ENCODE results near the gene KCNH8. TPM values are rescaled to one million over a fixed set of nuclear protein-coding genes. Genes with fewer than 3 reads are reported as not detected.

KCNH8 gene
- total RNA-seq, 1 experiment from 2014 or later = 3.7 TPM

- TF ChIP-seq CTCF (conservative IDR thresholded peaks at IDR 0.05) = no peak
- no peak for DNase-seq
These were observed 122.2 kb downstream of the KCNH8 start for GRCh38 chr3:19270481-19270880.

More at GRCh38 chr3:19270481-19270880, 122.2 kb downstream of the KCNH8 start:
- no peak overlapping the region for H3K14ac ChIP-seq (ENCODE audit: insufficient read depth, low read length)
- H3K4me1 Mint-ChIP-seq = peaks cover 46 to 57% of the 10 kb centered on the region in 2 experiments
- H3K56ac ChIP-seq (ENCODE audit: insufficient read length, low read depth, low read length) = no peak overlapping the region
- no peak overlapping the region for H3T11ph ChIP-seq (ENCODE audit: low read length)
- no peak overlapping the region for H2BK20ac ChIP-seq (ENCODE audit: low read depth, low read length, poor library complexity, severe bottlenecking)
- no peak overlapping the region for H2BK15ac ChIP-seq (ENCODE audit: low read depth, low read length)
- no peak overlapping the region for H4K91ac ChIP-seq (ENCODE audit: insufficient read length, low read depth, low read length)
- no peak overlapping the region for H4K5ac ChIP-seq (ENCODE audit: insufficient read length, low read depth, low read length)
- H3K4me2 ChIP-seq (ENCODE audit: insufficient read depth, insufficient read length, low read length) = no peak overlapping the region
- H3K18ac ChIP-seq (ENCODE audit: insufficient read length, low read depth, low read length) = no peak overlapping the region
- whole genome bisulfite sequencing (ENCODE audit: extremely low coverage, insufficient read length, low lambda C conversion rate) = no CpG with 5 or more reads among the region's 2 CpGs
- no peaks in the 10 kb centered on the region for H3K79me1 ChIP-seq (ENCODE audit: insufficient read depth, low read depth, low read length, poor library complexity, severe bottlenecking)
- no peak overlapping the region for H3K9ac ChIP-seq (ENCODE audit: extremely low read depth, insufficient read length, low read length)
- H3K27ac ChIP-seq (ENCODE audit: insufficient read length, low read depth, low read length) = no peak overlapping the region
- no peak overlapping the region for H2BK12ac ChIP-seq (ENCODE audit: insufficient read length, low read depth, low read length)
- no peak overlapping the region for H3K27ac Mint-ChIP-seq
- no peaks in the 10 kb centered on the region for H3K9me3 ChIP-seq (ENCODE audit: control insufficient read depth, low read depth, low read length)
- H3K23me2 ChIP-seq (ENCODE audit: insufficient read length, low read depth, low read length, poor library complexity, severe bottlenecking) = peaks cover 2% of the 10 kb centered on the region
- H2BK5ac ChIP-seq (ENCODE audit: insufficient read length, low read length) = no peak overlapping the region
- H4K8ac ChIP-seq (replicated peaks; ENCODE audit: insufficient read length, low read depth, low read length) = no peak overlapping the region
- H3K79me2 ChIP-seq (ENCODE audit: insufficient read depth, low read length) = no peaks in the 10 kb centered on the region
- no peak overlapping the region for H3K4ac ChIP-seq (ENCODE audit: low read depth, low read length)
- H4K20me1 ChIP-seq (ENCODE audit: control insufficient read depth, insufficient read depth, insufficient read length) = no peaks in the 10 kb centered on the region
- no peak overlapping the region for H2BK120ac ChIP-seq (ENCODE audit: low read depth, low read length, poor library complexity, severe bottlenecking)
- H3K4me3 Mint-ChIP-seq = no peak overlapping the region
- no peak overlapping the region for H2AFZ ChIP-seq (ENCODE audit: low read length)
- no peak overlapping the region for H2AK5ac ChIP-seq (ENCODE audit: insufficient read length, low read length)
- H3K4me1 ChIP-seq (ENCODE audit: insufficient read depth, low read length) = peaks cover 15% of the 10 kb centered on the region; the same call in 1 of the 2 replicates
- H3K23ac ChIP-seq (ENCODE audit: insufficient read length, low read depth, low read length) = no peak overlapping the region
- no peaks in the 10 kb centered on the region for H3K36me3 Mint-ChIP-seq (ENCODE audit: insufficient read depth in 1 of 3, low read depth in 3 of 3)
- no peaks in the 10 kb centered on the region for H3K27me3 Mint-ChIP-seq (ENCODE audit: low read depth)
- H3K9me3 Mint-ChIP-seq = no peaks in the 10 kb centered on the region; a peak in 1 of 5 replicates
- H3K27me3 ChIP-seq (ENCODE audit: insufficient read depth, low read length) = no peaks in the 10 kb centered on the region
